GM12878 (cell line): ENCODE results near the gene CACNA2D3. TPM values are rescaled to one million over a fixed set of nuclear protein-coding genes. Genes with fewer than 3 reads are reported as not detected.

Experiments
- ATAC-seq: fragments of 200-7000 bp; cut with Tn5 transposase; 3 replicates; pipeline ENCODE4 v1.9.1; 2020; ENCODE audit warnings: mild to moderate bottlenecking, moderate library complexity
- BruUV-seq: library from RNA; stranded (reverse); fragments of 400-500 nt; replicated peaks from 2 replicates; lab custom pipeline; 2021; lab: Mats Ljungman, UMichigan
- CTCF ChIA-PET: fragments of 300-600 bp; sonication (Branson Sonifier 250); formaldehyde crosslinking; extraction: SDS; loops from one replicate; lab custom pipeline; 2021; ENCODE audit warnings: inconsistent platforms; lab: Yijun Ruan, JAX
- POLR2A ChIA-PET: fragments of 350-600 bp; formaldehyde crosslinking; extraction: SDS; loops from one replicate; lab custom pipeline; 2021; ENCODE audit warnings: inconsistent platforms; lab: Charles Lee
- RAD21 ChIA-PET: fragments of 300-600 bp; sonication (Branson Sonifier 250); formaldehyde crosslinking; loops from one replicate; lab custom pipeline; 2023; ENCODE audit warnings: antibody characterized with exemption; ENCODE audit not compliant: unreplicated experiment; lab: Charles Lee
- SMC1A ChIA-PET: fragments of 300-600 bp; sonication (Branson Sonifier 250); formaldehyde crosslinking; loops from one replicate; lab custom pipeline; 2023; ENCODE audit not compliant: unreplicated experiment, uncharacterized antibody; lab: Charles Lee
- DNase-seq: peaks from one replicate; pipeline ENCODE4 v3.0.0-alpha.2; 2011; ENCODE audit warnings: low read depth, low spot score
- FAIRE-seq: peaks from 3 replicates; lab custom pipeline; 2011; peaks lifted over from hg19 to GRCh38; lab: Jason Lieb, UNC
- H2AFZ ChIP-seq: 2 replicates; pipeline ENCODE4 v1.6.0; 2011; ENCODE audit warnings: low read depth, low read length, control low read depth; ENCODE audit not compliant: control insufficient read depth
- H3K27ac ChIP-seq: 2 replicates; pipeline ENCODE4 v1.5.1; 2011; ENCODE audit warnings: control low read depth; ENCODE audit not compliant: control insufficient read depth, insufficient read depth
- H3K27me3 ChIP-seq, 2 experiments: replicated peaks in 1 of 2; 2 replicates each; pipeline versions ENCODE4 v1.6.0 to v1.6.1; 2011; ENCODE audit warnings: low read length in 1 of 2; ENCODE audit not compliant: control insufficient read depth in 2 of 2, insufficient read depth in 2 of 2
- H3K36me3 ChIP-seq, 2 experiments: 2 replicates each; pipeline ENCODE4 v1.5.1; 2011; ENCODE audit warnings: low read length in 1 of 2; ENCODE audit not compliant: control insufficient read depth in 2 of 2, insufficient read depth in 2 of 2
- H3K4me1 ChIP-seq: 2 replicates; pipeline ENCODE4 v1.6.1; 2011; ENCODE audit warnings: mild to moderate bottlenecking, low read length, moderate library complexity, mixed read lengths; ENCODE audit not compliant: control insufficient read depth, insufficient read depth
- H3K4me2 ChIP-seq: 2 replicates; pipeline ENCODE4 v1.6.0; 2011; ENCODE audit warnings: control low read depth; ENCODE audit not compliant: control insufficient read depth, insufficient read depth
- H3K4me3 ChIP-seq: fragments of 200-600 bp; sonication (generic); 2 replicates; pipeline ENCODE4 v1.5.1; 2016
- H3K79me2 ChIP-seq: 2 replicates; pipeline ENCODE4 v1.6.0; 2011; ENCODE audit warnings: low read length; ENCODE audit not compliant: control insufficient read depth, insufficient read depth
- H3K9ac ChIP-seq: 2 replicates; pipeline ENCODE4 v1.8.0; 2011; ENCODE audit warnings: low read length, control low read depth, mixed read lengths; ENCODE audit not compliant: control insufficient read depth, insufficient read depth
- H3K9me3 ChIP-seq: replicated peaks from 3 replicates; pipeline ENCODE4 v1.5.1; 2011; ENCODE audit warnings: mild to moderate bottlenecking, low read length; ENCODE audit not compliant: control insufficient read depth, insufficient read depth
- H4K20me1 ChIP-seq: 2 replicates; pipeline ENCODE4 v1.6.0; 2011; ENCODE audit not compliant: control insufficient read depth, insufficient read depth
- CREM ChIP-seq: IDR thresholded peaks from 2 replicates; pipeline ENCODE4 v1.6.1; 2014; ENCODE audit warnings: antibody characterized with exemption, low read depth
- DPF2 ChIP-seq: fragments of 450-650 bp; IDR thresholded peaks from 2 replicates; pipeline ENCODE4 v1.6.1; 2017; ENCODE audit warnings: mild to moderate bottlenecking
- EP300 ChIP-seq, 2 experiments: fragments of 150-350 bp in 1 of 2; IDR thresholded peaks; 2 replicates each; pipeline ENCODE4 v1.6.1; 2011 to 2012; ENCODE audit warnings: low read depth in 2 of 2, low read length in 2 of 2, borderline replicate concordance in 1 of 2, improper control_type of control experiment in 1 of 2, inconsistent platforms in 1 of 2; ENCODE audit not compliant: control insufficient read depth in 1 of 2
- NFIC ChIP-seq: IDR thresholded peaks from 2 replicates; pipeline ENCODE4 v1.6.1; 2012; ENCODE audit warnings: low read depth, mild to moderate bottlenecking, inconsistent platforms, low read length, moderate library complexity
- NR2C2 ChIP-seq: IDR thresholded peaks from 2 replicates; pipeline ENCODE4 v1.6.1; 2011; ENCODE audit warnings: borderline replicate concordance, low read depth; ENCODE audit not compliant: control insufficient read depth, insufficient read length
- PRDM15 ChIP-seq: fragments of 450-650 bp; formaldehyde crosslinking; IDR thresholded peaks from 2 replicates; pipeline ENCODE4 v1.4.0; 2020; ENCODE audit warnings: mild to moderate bottlenecking, moderate library complexity
- STAT3 ChIP-seq: IDR thresholded peaks from 2 replicates; pipeline ENCODE4 v1.6.1; 2011; ENCODE audit warnings: low read depth, low read length, improper control_type of control experiment
- SUPT20H ChIP-seq: IDR thresholded peaks from 2 replicates; pipeline ENCODE4 v1.6.1; 2011; ENCODE audit warnings: low read depth, mild to moderate bottlenecking, low read length, moderate library complexity, borderline replicate concordance; ENCODE audit not compliant: control insufficient read depth
- TARDBP ChIP-seq: IDR thresholded peaks from 2 replicates; pipeline ENCODE4 v1.6.1; 2016; ENCODE audit warnings: borderline replicate concordance
- TBL1XR1 ChIP-seq: IDR thresholded peaks from 2 replicates; pipeline ENCODE4 v1.6.1; 2012; ENCODE audit warnings: low read depth, low read length, improper control_type of control experiment
- TCF3 ChIP-seq: IDR thresholded peaks from 2 replicates; pipeline ENCODE4 v1.6.1; 2012; ENCODE audit warnings: low read depth, mild to moderate bottlenecking, low read length, borderline replicate concordance; ENCODE audit not compliant: insufficient read depth
- WGBS: methylation state at CpG from one replicate; pipeline ENCODE4 v1.1.6; 2016; ENCODE audit warnings: low lambda C conversion rate; ENCODE audit not compliant: insufficient replicate concordance, insufficient coverage; ENCODE audit errors: missing lambda C conversion rate; 5-methylcytosine and 5-hydroxymethylcytosine counted together
- in situ Hi-C: fragments of 300-500 bp; cut with MboI; formaldehyde crosslinking; loops from 9 replicates; pipeline ENCODE4 v1.14.3; 2018; ENCODE audit warnings: mixed read lengths
- intact Hi-C: fragments of 100-400 bp; cut with micrococcal nuclease; formaldehyde crosslinking; loops from one replicate; pipeline ENCODE4 v1.14.2; 2022; ENCODE audit not compliant: unreplicated experiment
- polyA plus RNA-seq, 11 experiments: library from polyadenylated mRNA; depleted of rRNA in 4 of 11; unstranded in 6 of 11; stranded (reverse) in 5 of 11; fragments of >200 nt; fragmentation: Nextera tagmentation in 4 of 11; fragmentation: Illumina TruSeq in 1 of 11; extraction: Ambion mirVana in 4 of 11; extraction: Trizol in 1 of 11; gene quantifications; 1 replicate in 1 of 11; 2 replicates in 10 of 11; pipeline versions ENCODE4 v1.2.1 to v1.2.3, GENCODE V29; 2011 to 2016; ENCODE audit warnings: inconsistent platforms in 2 of 11, missing spikeins in 2 of 11, low read depth in 1 of 11
- total RNA-seq, 4 experiments: library from RNA; depleted of rRNA in 3 of 4; stranded (reverse); fragments of >200 nt in 3 of 4; fragmentation: Illumina TruSeq in 1 of 4; extraction: Trizol in 1 of 4; gene quantifications; 2 replicates each; pipeline versions ENCODE4 v1.2.1 to v1.2.3, GENCODE V29; 2013 to 2021

The CACNA2D3 gene
- total and polyA plus RNA-seq, 10 of the 15 experiments (the other 5 are each of a cell fraction or from before 2014, with no cell fraction given) = not detected

GRCh38 chr3:54941690-54942362 lies 819.5 kb downstream of the CACNA2D3 start:
- H3K27ac ChIP-seq = no peak overlapping the region
- no peak for ATAC-seq
- ChIA-PET CTCF (no interaction called here), RAD21 (no interaction called here), SMC1A (no interaction called here), POLR2A (no interaction called here)
- no peaks in the 10 kb centered on the region for H3K4me1 ChIP-seq
- no peaks in the 10 kb centered on the region for H3K9me3 ChIP-seq
- no peak for DNase-seq
- H3K4me3 ChIP-seq = no peak overlapping the region
- H3K4me2 ChIP-seq = no peak overlapping the region
- no peaks in the 10 kb centered on the region for H4K20me1 ChIP-seq
- no peaks in the 10 kb centered on the region for H3K79me2 ChIP-seq
- H2AFZ ChIP-seq = no peak overlapping the region
- intact Hi-C loops (no loop called here), in situ Hi-C loops (no loop called here)
- WGBS = 38% methylated on average over 7 of the region's 7 CpGs
- BruUV-seq = no TSS peak
- no peak overlapping the region for H3K9ac ChIP-seq
- FAIRE-seq = no peak
- TF ChIP-seq TCF3 (no peak), NR2C2 (no peak), TBL1XR1 (no peak), NFIC (no peak), PRDM15 (no peak), TARDBP (no peak), EP300 (IDR thresholded peaks at IDR 0.05; ENCODE audit: borderline replicate concordance in 1 of 2, control insufficient read depth in 1 of 2, low read depth in 2 of 2, low read length in 2 of 2) (no peak), STAT3 (no peak), CREM (no peak), DPF2 (no peak), SUPT20H (no peak)
- H3K36me3 ChIP-seq = no peaks in the 10 kb centered on the region
- peaks cover 0 to 4% of the 10 kb centered on the region in 2 experiments; a peak in 3 of 4 replicates for H3K27me3 ChIP-seq
